Right lobe of liver (tissue), 4 donors: ENCODE measurements around the gene DDX3X.

Experiments used
- POLR2A ChIP-seq: fragments of 450-650 bp; IDR thresholded peaks from one replicate; pipeline ENCODE4 v1.6.1; 2017; ENCODE audit warnings: antibody characterized with exemption, mild to moderate bottlenecking
- TF ChIP-seq, protein P1 (sequence below), 4 donors: fragments of 200-600 bp in 3 of 4; fragments of 450-650 bp in 1 of 4; IDR thresholded peaks; one replicate each; pipeline versions ENCODE4 v1.5.1 to v1.8.0; 2016 to 2022; ENCODE audit warnings: antibody characterized with exemption in 4 of 4, mild to moderate bottlenecking in 2 of 4
- donor health status: DM: no; HTN: no; CAD: no.
- donor health status: DM: no; HTN: no; CAD: no.
- donor health status: DM: no; HTN: yes; CAD: no.

DNA sequence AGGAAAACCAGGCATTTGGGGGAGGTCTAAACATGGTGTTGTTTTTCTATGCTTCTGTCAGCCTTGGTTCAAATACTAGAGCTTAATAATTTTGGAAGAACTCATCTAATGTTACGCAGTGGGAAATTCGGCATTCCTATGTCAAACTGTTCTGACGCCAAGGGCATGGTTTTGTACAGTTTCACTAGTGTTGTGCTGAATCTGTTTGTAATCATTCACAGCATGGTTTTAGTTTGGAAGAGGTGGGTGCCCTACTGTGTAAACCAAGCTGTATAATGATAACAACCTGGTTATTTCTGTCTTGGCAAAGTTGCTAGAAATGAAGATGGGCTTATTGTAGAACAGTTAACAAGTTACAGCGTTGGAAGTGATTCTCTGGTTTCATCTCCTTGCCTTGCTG, 5.2 kb downstream of the DDX3X start:
- TF ChIP-seq, protein P1, sequence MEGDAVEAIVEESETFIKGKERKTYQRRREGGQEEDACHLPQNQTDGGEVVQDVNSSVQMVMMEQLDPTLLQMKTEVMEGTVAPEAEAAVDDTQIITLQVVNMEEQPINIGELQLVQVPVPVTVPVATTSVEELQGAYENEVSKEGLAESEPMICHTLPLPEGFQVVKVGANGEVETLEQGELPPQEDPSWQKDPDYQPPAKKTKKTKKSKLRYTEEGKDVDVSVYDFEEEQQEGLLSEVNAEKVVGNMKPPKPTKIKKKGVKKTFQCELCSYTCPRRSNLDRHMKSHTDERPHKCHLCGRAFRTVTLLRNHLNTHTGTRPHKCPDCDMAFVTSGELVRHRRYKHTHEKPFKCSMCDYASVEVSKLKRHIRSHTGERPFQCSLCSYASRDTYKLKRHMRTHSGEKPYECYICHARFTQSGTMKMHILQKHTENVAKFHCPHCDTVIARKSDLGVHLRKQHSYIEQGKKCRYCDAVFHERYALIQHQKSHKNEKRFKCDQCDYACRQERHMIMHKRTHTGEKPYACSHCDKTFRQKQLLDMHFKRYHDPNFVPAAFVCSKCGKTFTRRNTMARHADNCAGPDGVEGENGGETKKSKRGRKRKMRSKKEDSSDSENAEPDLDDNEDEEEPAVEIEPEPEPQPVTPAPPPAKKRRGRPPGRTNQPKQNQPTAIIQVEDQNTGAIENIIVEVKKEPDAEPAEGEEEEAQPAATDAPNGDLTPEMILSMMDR (IDR thresholded peaks at IDR 0.05), result no peak
- TF ChIP-seq POLR2A, result no peak
